Heart left ventricle (tissue), 16 donors: Measurements from ENCODE around the gene SYNC. TPM values are rescaled to one million over a fixed set of nuclear protein-coding genes. Genes with fewer than 3 reads are reported as not detected.
"Not testable (repeated sequence)": the region's sequence is repeated elsewhere in the genome, so short reads cannot be mapped to it uniquely, and the experiment has no call there.

Experiments
- ATAC-seq, 4 donors: fragments of 200-7000 bp; cut with Tn5 transposase; one replicate each; pipeline ENCODE4 v1.9.1; 2020 to 2022; ENCODE audit warnings: moderate library complexity in 4 of 4, mild to moderate bottlenecking in 3 of 4, moderate number of reproducible peaks in 1 of 4
- DNase-seq, 5 donors: peaks; one replicate each; pipeline ENCODE4 v3.0.0-alpha.2; 2020
- H3K27ac ChIP-seq, 12 donors: fragments of 200-600 bp; sonication (generic) in 4 of 12; one replicate each; pipeline versions ENCODE4 v1.5.0 to v1.8.0; 2016 to 2022; ENCODE audit warnings: mild to moderate bottlenecking in 2 of 12
- H3K27me3 ChIP-seq, 9 donors: fragments of 200-600 bp; sonication (generic) in 2 of 9; one replicate each; pipeline versions ENCODE4 v1.5.1 to v1.8.0; 2016 to 2022; ENCODE audit warnings: mild to moderate bottlenecking in 3 of 9
- H3K36me3 ChIP-seq, 9 donors: fragments of 200-600 bp; sonication (generic) in 2 of 9; one replicate each; pipeline versions ENCODE4 v1.5.0 to v1.8.0; 2018 to 2022; ENCODE audit warnings: mild to moderate bottlenecking in 2 of 9
- H3K4me1 ChIP-seq, 12 donors: fragments of 200-600 bp; sonication (generic) in 4 of 12; one replicate each; pipeline versions ENCODE4 v1.5.0 to v1.8.0; 2016 to 2022; ENCODE audit warnings: mild to moderate bottlenecking in 3 of 12
- H3K4me3 ChIP-seq, 12 donors: fragments of 200-600 bp; sonication (generic) in 4 of 12; one replicate each; pipeline versions ENCODE4 v1.5.0 to v1.8.0; 2017 to 2022; ENCODE audit warnings: mild to moderate bottlenecking in 9 of 12, moderate library complexity in 4 of 12
- H3K9me3 ChIP-seq, 12 donors: fragments of 200-600 bp; sonication (generic) in 4 of 12; one replicate each; pipeline versions ENCODE4 v1.5.0 to v1.8.0; 2016 to 2022; ENCODE audit warnings: mild to moderate bottlenecking in 1 of 12
- CTCF ChIP-seq, 12 donors: fragments of 200-600 bp; sonication (generic) in 4 of 12; IDR thresholded peaks; one replicate each; pipeline versions ENCODE4 v1.5.0 to v1.8.0; 2018 to 2022; ENCODE audit warnings: antibody characterized with exemption in 12 of 12, mild to moderate bottlenecking in 5 of 12
- POLR2A ChIP-seq, 2 donors: fragments of 450-650 bp; IDR thresholded peaks; one replicate each; pipeline ENCODE4 v1.6.1; 2017; ENCODE audit warnings: antibody characterized with exemption in 2 of 2, mild to moderate bottlenecking in 2 of 2, moderate library complexity in 2 of 2
- WGBS, 4 donors: extraction: QIAGEN DNeasy Blood & Tissue Kit in 2 of 4; methylation state at CpG; one replicate each; pipeline versions ENCODE4 v1.1.5 to v1.1.7; 2013 to 2018; 5-methylcytosine and 5-hydroxymethylcytosine counted together
- intact Hi-C, 10 donors: fragments of 100-400 bp; cut with DNase I; formaldehyde crosslinking; loops; one replicate each; pipeline versions ENCODE4 v1.11.1 to v1.14.2; 2022
- polyA plus RNA-seq, 2 donors: library from polyadenylated mRNA; stranded (reverse); fragments of 200-250 nt; gene quantifications; one replicate each; pipeline ENCODE4 v1.2.3, GENCODE V29; 2013
- total RNA-seq, 9 donors: library from RNA; depleted of rRNA in 2 of 9; stranded (reverse); fragments of >200 nt in 2 of 9; fragmentation: NEBNext Ultra II Directional in 3 of 9; extraction: Animal tissue kit (Norgen Biotek cat#: 25700) in 3 of 9; gene quantifications; one replicate each; pipeline versions ENCODE4 v1.1.0 to v1.2.4, GENCODE V29; 2016 to 2023
- donor health status: ischemic (EF 13 %, LVEDD 7.1; RV severe dilation, severe dysfunction).
- donor health status: healthy with polysubstance abuse.
- donor health status: DM: no; HTN: yes; CAD: no.
- donor health status: DM: no; HTN: no; CAD: no.
- donor health status: ischemic (EF 25% LVEDD 6.9; RV normal size, moderate dysfunction).
- donor health status: ischemic (EF 25% LVEDD 5.7; RV mildly dilated, moderate dysfunction).
- donor health status: healthy.
- donor health status: DM: yes; HTN: yes; CAD: no.
- donor health status: ischemic (EF 35%, LVEDD 5.7; RV mildly dilated, moderate dysfunction).
- donor health status: nonischemic (EF 11% LVEDD 7.7; RV severe dilation, severe dysfunction).
- donor health status: DM: yes; HTN: yes; CAD: no.
- donor health status: PGD.
- donor health status: ischemic (EF 29% LVEDD 5.4; RV normal size, mild dysfunction).
- donor health status: nonischemic (EF 23%, LVEDD 6.1; RV moderate dilation, normal function).

Gene SYNC
- total and polyA plus RNA-seq, 11 donors = 2.7 to 22.3 (median 14.3) TPM

DNA sequence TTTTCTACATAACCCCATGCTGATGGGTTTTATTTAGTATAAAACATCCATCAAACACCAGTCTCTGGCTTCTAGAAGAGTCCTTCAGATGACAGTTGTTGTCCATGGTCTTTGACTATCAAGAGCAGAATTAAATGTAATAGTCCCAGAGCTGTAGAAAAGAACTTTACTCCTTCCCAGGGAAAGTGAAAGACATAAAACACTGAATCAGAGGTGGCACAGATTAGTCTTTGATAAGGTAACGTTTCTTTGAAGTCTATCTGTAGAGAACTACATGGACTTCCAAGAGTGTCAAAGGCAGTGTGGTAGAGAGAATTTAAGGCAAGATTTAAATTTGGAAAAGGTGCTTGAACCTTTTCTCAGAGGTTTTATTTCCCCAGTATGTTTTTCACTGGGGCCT is 21.9 kb downstream of the SYNC start:
- Histone ChIP-seq H3K4me3 (no peak overlapping the region), H3K36me3 (peaks cover 0 to 100% (median 91%) of the 10 kb centered on the region in 9 donors), H3K9me3 (no peaks in the 10 kb centered on the region), H3K4me1 (peaks cover 0 to 31% (median 11%) of the 10 kb centered on the region in 12 donors), H3K27me3 (no peaks in the 10 kb centered on the region), H3K27ac (no peak overlapping the region)
- no peak for ATAC-seq
- 79 to 85% (median 83%) methylated on average over 1 of the region's 1 CpG for whole genome bisulfite sequencing, 4 donors
- DNase-seq = no peak
- intact Hi-C loops = no loop called here
- no peak for TF ChIP-seq CTCF (IDR thresholded peaks at IDR 0.05)
- no peak for TF ChIP-seq POLR2A (IDR thresholded peaks at IDR 0.05)

GRCh38 chr1:32679993-32680392 is 22.6 kb downstream of the SYNC start:
- H3K9me3 ChIP-seq, H3K27me3 ChIP-seq, H3K4me3 ChIP-seq, intact Hi-C loops, ATAC-seq, H3K27ac ChIP-seq, DNase-seq: not testable (repeated sequence)
- peaks cover 0 to 100% (median 91%) of the 10 kb centered on the region in 9 donors for H3K36me3 ChIP-seq
- H3K4me1 ChIP-seq = peaks cover 0 to 25% (median 9%) of the 10 kb centered on the region in 12 donors
- 84 to 91% (median 87%) methylated on average over 4 of the region's 4 CpGs for WGBS, 4 donors

- intact Hi-C loops = no loop called here
- ATAC-seq (no peak), DNase-seq (no peak)
- Histone ChIP-seq H3K27ac (no peak overlapping the region), H3K4me1 (peaks cover 0 to 8% (median 2%) of the 10 kb centered on the region in 12 donors), H3K36me3 (peaks cover 0 to 100% (median 96%) of the 10 kb centered on the region in 9 donors), H3K4me3 (no peak overlapping the region), H3K27me3 (no peaks in the 10 kb centered on the region), H3K9me3 (no peaks in the 10 kb centered on the region)
- no peak for TF ChIP-seq CTCF (IDR thresholded peaks at IDR 0.05)
- TF ChIP-seq POLR2A (IDR thresholded peaks at IDR 0.05) = no peak
- 52 to 69% (median 55%) methylated on average over 3 of the region's 3 CpGs for WGBS, 4 donors
Measured at GRCh38 chr1:32676945-32677344, 25.6 kb downstream of the SYNC start.

DNA sequence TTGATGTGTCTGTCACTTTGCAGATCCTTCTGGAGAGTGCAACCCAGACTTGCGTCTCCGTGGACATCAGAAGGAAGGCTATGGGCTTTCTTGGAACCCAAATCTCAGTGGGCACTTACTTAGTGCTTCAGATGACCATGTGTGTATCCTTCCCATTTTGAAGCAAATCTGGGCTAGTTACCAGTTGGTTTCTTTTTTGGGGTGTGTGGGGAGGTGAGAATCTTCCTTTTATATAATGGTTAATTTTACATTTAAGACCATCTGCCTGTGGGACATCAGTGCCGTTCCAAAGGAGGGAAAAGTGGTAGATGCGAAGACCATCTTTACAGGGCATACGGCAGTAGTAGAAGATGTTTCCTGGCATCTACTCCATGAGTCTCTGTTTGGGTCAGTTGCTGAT is 33.9 kb downstream of the SYNC start:
- H3K9me3 ChIP-seq, DNase-seq, H3K4me3 ChIP-seq, ATAC-seq, intact Hi-C loops, H3K27me3 ChIP-seq, H3K27ac ChIP-seq: not testable (repeated sequence)
- Histone ChIP-seq H3K36me3 (peaks cover 0 to 100% (median 99%) of the 10 kb centered on the region in 9 donors), H3K4me1 (peaks cover 0 to 12% (median 0%) of the 10 kb centered on the region in 12 donors)
- 95 to 96% (median 96%) methylated on average over 5 of the region's 5 CpGs for WGBS, 4 donors

DNA sequence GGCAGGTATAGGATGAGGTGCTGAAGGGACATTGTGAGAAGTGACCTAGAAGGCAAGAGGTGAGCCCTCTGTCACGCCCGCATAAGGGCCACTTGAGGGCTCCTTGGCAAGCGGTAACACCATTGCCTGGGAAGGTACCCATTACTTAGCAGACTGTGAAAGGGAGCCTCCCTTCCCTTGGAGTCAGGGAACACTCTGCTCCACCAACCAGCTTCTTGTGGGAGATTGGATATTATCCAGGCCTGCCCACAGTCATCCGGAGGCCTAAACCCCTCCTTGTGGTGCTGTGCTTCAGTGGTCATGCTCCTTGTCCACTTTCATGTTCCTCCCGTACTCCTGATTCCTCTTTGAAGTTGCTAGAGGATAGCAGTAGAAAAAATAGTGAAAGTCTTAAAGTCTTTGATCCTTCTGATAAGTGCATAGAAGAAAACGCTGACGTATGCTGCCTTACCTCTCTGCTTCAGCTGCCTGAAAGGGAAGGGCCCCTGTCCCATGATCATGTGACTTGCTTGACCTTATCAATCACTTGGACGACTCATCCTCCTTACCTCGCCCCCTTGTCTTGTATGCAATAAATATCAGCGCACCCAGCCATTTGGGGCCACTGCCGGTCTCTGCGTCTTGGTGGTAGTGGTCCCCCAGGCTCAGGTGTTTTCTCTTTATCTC is 35.5 kb downstream of the SYNC start:
- intact Hi-C loops = no loop called here
- Histone ChIP-seq H3K36me3 (peaks cover 0 to 100% (median 99%) of the 10 kb centered on the region in 9 donors), H3K27ac (no peak overlapping the region), H3K4me3 (no peak overlapping the region), H3K9me3 (no peaks in the 10 kb centered on the region), H3K4me1 (peaks cover 0 to 12% (median 0%) of the 10 kb centered on the region in 12 donors), H3K27me3 (no peaks in the 10 kb centered on the region)
- WGBS, 4 donors = 71 to 75% (median 73%) methylated on average over 12 of the region's 12 CpGs
- no peak for ATAC-seq
- no peak for TF ChIP-seq CTCF (IDR thresholded peaks at IDR 0.05)
- TF ChIP-seq POLR2A (IDR thresholded peaks at IDR 0.05) = no peak
- DNase-seq = no peak
